ENCODE results near the gene TLCD3A. TPM values are rescaled to one million over a fixed set of nuclear protein-coding genes. Genes with fewer than 3 reads are reported as not detected.

The TLCD3A gene
- total RNA-seq, 1 donor from 2014 or later = 25.8 TPM

DNA sequence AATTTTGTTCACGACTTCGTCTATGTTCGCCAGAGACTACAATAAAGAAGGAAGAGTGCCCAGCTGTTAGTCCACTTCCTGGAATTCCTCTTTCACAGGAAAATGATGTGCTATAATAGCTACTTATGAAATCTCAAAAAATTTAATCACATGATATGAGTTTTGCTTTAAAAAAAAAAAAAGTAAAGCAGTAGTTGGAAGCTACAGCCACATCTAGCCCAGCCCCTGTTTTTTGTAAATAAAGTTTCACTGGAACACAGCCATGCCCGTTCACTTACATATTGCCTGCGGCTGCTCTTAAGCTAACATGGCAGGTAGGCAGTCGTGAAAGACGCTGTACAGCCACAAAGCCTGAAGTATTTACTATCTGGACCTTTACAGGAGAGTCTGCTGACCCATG, 33.1 kb upstream of the TLCD3A start:
- H3K4me2 ChIP-seq (ENCODE audit: low read length) = no peak overlapping the region
- H3K4me3 ChIP-seq (ENCODE audit: insufficient read depth, low read depth, low read length) = no peak overlapping the region
- H3K27me3 ChIP-seq (ENCODE audit: insufficient read depth, low read length) = no peaks in the 10 kb centered on the region
- H3K36me3 ChIP-seq (ENCODE audit: insufficient read depth, low read length) = peaks cover 15% of the 10 kb centered on the region
- DNase-seq (ENCODE audit: low read depth) (no peak), FAIRE-seq (no peak)
- Mint-ChIP-seq H3K4me1 (ENCODE audit: low read depth, unreplicated experiment) (peaks cover 9% of the 10 kb centered on the region), H3K27me3 (ENCODE audit: low read depth, unreplicated experiment) (no peaks in the 10 kb centered on the region), H3K9me3 (ENCODE audit: unreplicated experiment) (no peaks in the 10 kb centered on the region), H3K36me3 (ENCODE audit: low read depth, unreplicated experiment) (peaks cover 9% of the 10 kb centered on the region), H3K27ac (ENCODE audit: unreplicated experiment) (no peak overlapping the region), H3K4me3 (ENCODE audit: unreplicated experiment) (no peak overlapping the region)
- peaks cover 7% of the 10 kb centered on the region for H3K4me1 ChIP-seq (ENCODE audit: insufficient read depth, low read length)
- H4K20me1 ChIP-seq (ENCODE audit: insufficient read depth, low read length) = peaks cover 21% of the 10 kb centered on the region
- H3K27ac ChIP-seq (ENCODE audit: low read depth, low read length) = no peak overlapping the region
- no peak overlapping the region for H3K9ac ChIP-seq (ENCODE audit: low read length)
- TF ChIP-seq, protein P1, sequence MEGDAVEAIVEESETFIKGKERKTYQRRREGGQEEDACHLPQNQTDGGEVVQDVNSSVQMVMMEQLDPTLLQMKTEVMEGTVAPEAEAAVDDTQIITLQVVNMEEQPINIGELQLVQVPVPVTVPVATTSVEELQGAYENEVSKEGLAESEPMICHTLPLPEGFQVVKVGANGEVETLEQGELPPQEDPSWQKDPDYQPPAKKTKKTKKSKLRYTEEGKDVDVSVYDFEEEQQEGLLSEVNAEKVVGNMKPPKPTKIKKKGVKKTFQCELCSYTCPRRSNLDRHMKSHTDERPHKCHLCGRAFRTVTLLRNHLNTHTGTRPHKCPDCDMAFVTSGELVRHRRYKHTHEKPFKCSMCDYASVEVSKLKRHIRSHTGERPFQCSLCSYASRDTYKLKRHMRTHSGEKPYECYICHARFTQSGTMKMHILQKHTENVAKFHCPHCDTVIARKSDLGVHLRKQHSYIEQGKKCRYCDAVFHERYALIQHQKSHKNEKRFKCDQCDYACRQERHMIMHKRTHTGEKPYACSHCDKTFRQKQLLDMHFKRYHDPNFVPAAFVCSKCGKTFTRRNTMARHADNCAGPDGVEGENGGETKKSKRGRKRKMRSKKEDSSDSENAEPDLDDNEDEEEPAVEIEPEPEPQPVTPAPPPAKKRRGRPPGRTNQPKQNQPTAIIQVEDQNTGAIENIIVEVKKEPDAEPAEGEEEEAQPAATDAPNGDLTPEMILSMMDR (IDR thresholded peaks at IDR 0.05; ENCODE audit: insufficient read depth, low read depth, low read length) = no peak
- no peak for TF ChIP-seq EZH2 (IDR thresholded peaks at IDR 0.05; ENCODE audit: insufficient read depth, low read length)
- H3K79me2 ChIP-seq (ENCODE audit: insufficient read depth, low read length) = peaks cover 32% of the 10 kb centered on the region
- H2AFZ ChIP-seq (ENCODE audit: low read depth, low read length) = no peak overlapping the region
- no peaks in the 10 kb centered on the region for H3K9me3 ChIP-seq (ENCODE audit: insufficient read depth, low read depth, low read length)

DNA sequence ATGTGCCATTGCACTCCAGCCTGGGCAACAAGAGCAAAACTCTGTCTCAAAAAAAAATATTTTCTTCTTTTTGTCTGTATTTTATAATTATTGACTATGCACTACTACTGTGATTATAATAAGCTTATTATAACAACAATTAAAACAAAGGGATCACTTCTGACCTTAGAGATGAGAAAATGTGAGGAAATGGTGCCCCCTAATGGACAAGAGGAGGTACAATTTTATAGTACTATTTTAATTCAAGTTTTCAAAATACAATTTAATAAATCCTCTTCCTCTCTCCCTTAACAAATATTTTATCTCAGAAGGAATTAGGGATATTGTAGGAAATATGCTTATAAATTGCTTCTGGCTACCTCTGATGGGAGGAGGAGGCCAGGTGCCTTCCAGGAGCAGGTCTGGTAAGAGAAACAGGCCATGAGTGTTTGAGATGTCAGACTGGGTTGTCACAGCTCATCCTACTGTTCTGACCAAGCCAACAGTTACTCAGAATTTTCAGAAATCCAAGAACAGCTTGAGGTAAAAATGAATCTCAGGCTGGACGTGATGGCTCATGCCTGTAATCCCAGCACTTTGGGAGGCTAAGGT, 31.8 kb upstream of the TLCD3A start:
- Histone ChIP-seq H3K27me3 (ENCODE audit: insufficient read depth, low read length) (no peaks in the 10 kb centered on the region), H3K27ac (ENCODE audit: low read depth, low read length) (no peak overlapping the region), H3K79me2 (ENCODE audit: insufficient read depth, low read length) (peaks cover 42% of the 10 kb centered on the region), H3K9ac (ENCODE audit: low read length) (no peak overlapping the region), H3K4me1 (ENCODE audit: insufficient read depth, low read length) (no peaks in the 10 kb centered on the region), H3K36me3 (ENCODE audit: insufficient read depth, low read length) (peaks cover 6% of the 10 kb centered on the region), H4K20me1 (ENCODE audit: insufficient read depth, low read length) (peaks cover 25% of the 10 kb centered on the region), H3K4me2 (ENCODE audit: low read length) (no peak overlapping the region), H3K4me3 (ENCODE audit: insufficient read depth, low read depth, low read length) (no peak overlapping the region), H3K9me3 (ENCODE audit: insufficient read depth, low read depth, low read length) (no peaks in the 10 kb centered on the region), H2AFZ (ENCODE audit: low read depth, low read length) (no peak overlapping the region)
- Mint-ChIP-seq H3K4me1 (ENCODE audit: low read depth, unreplicated experiment) (peaks cover 2% of the 10 kb centered on the region), H3K27ac (ENCODE audit: unreplicated experiment) (peak overlapping the region; percentile 87), H3K36me3 (ENCODE audit: low read depth, unreplicated experiment) (peaks cover 9% of the 10 kb centered on the region), H3K27me3 (ENCODE audit: low read depth, unreplicated experiment) (no peaks in the 10 kb centered on the region), H3K4me3 (ENCODE audit: unreplicated experiment) (no peak overlapping the region), H3K9me3 (ENCODE audit: unreplicated experiment) (no peaks in the 10 kb centered on the region)
- DNase-seq (ENCODE audit: low read depth) (no peak), FAIRE-seq (peak; percentile 66)
- no peak for TF ChIP-seq EZH2 (IDR thresholded peaks at IDR 0.05; ENCODE audit: insufficient read depth, low read length)
- TF ChIP-seq, protein P1 (IDR thresholded peaks at IDR 0.05; ENCODE audit: insufficient read depth, low read depth, low read length) = peak; percentile 50

GRCh38 chr17:703081-703875, 29.1 kb upstream of the TLCD3A start:
- H3K4me1 Mint-ChIP-seq (ENCODE audit: low read depth, unreplicated experiment) = peaks cover 2% of the 10 kb centered on the region
- Histone ChIP-seq H3K9me3 (ENCODE audit: insufficient read depth, low read depth, low read length) (no peaks in the 10 kb centered on the region), H2AFZ (ENCODE audit: low read depth, low read length) (no peak overlapping the region), H3K79me2 (ENCODE audit: insufficient read depth, low read length) (peaks cover 54% of the 10 kb centered on the region), H3K4me1 (ENCODE audit: insufficient read depth, low read length) (no peaks in the 10 kb centered on the region), H3K36me3 (ENCODE audit: insufficient read depth, low read length) (peaks cover 12% of the 10 kb centered on the region), H3K27me3 (ENCODE audit: insufficient read depth, low read length) (no peaks in the 10 kb centered on the region), H3K27ac (ENCODE audit: low read depth, low read length) (no peak overlapping the region), H4K20me1 (ENCODE audit: insufficient read depth, low read length) (peaks cover 42% of the 10 kb centered on the region), H3K4me3 (ENCODE audit: insufficient read depth, low read depth, low read length) (no peak overlapping the region), H3K9ac (ENCODE audit: low read length) (no peak overlapping the region), H3K4me2 (ENCODE audit: low read length) (no peak overlapping the region)
- no peak overlapping the region for H3K27ac Mint-ChIP-seq (ENCODE audit: unreplicated experiment)
- no peak for TF ChIP-seq EZH2 (IDR thresholded peaks at IDR 0.05; ENCODE audit: insufficient read depth, low read length)
- TF ChIP-seq, protein P1 (IDR thresholded peaks at IDR 0.05; ENCODE audit: insufficient read depth, low read depth, low read length) = no peak
- peak; percentile 5 for FAIRE-seq
- H3K27me3 Mint-ChIP-seq (ENCODE audit: low read depth, unreplicated experiment) = no peaks in the 10 kb centered on the region
- no peaks in the 10 kb centered on the region for H3K9me3 Mint-ChIP-seq (ENCODE audit: unreplicated experiment)
- no peaks in the 10 kb centered on the region for H3K36me3 Mint-ChIP-seq (ENCODE audit: low read depth, unreplicated experiment)
- DNase-seq (ENCODE audit: low read depth) = no peak
- no peak overlapping the region for H3K4me3 Mint-ChIP-seq (ENCODE audit: unreplicated experiment)
